Testis (tissue), 2 donors: ENCODE data around the gene SAP25.

Experiments
- POLR2A ChIP-seq: fragments of 450-650 bp; IDR thresholded peaks from one replicate; pipeline ENCODE4 v1.6.1; 2017; ENCODE audit warnings: antibody characterized with exemption, mild to moderate bottlenecking, moderate library complexity
- TF ChIP-seq, protein P1 (sequence below), 3 experiments: fragments of 450-650 bp in 2 of 3; fragments of 200-600 bp in 1 of 3; sonication (generic) in 1 of 3; IDR thresholded peaks; one replicate each; pipeline ENCODE4 v1.5.1; 2016 to 2019; ENCODE audit warnings: antibody characterized with exemption in 3 of 3, mild to moderate bottlenecking in 2 of 3, moderate library complexity in 1 of 3

- TF ChIP-seq, protein P1, sequence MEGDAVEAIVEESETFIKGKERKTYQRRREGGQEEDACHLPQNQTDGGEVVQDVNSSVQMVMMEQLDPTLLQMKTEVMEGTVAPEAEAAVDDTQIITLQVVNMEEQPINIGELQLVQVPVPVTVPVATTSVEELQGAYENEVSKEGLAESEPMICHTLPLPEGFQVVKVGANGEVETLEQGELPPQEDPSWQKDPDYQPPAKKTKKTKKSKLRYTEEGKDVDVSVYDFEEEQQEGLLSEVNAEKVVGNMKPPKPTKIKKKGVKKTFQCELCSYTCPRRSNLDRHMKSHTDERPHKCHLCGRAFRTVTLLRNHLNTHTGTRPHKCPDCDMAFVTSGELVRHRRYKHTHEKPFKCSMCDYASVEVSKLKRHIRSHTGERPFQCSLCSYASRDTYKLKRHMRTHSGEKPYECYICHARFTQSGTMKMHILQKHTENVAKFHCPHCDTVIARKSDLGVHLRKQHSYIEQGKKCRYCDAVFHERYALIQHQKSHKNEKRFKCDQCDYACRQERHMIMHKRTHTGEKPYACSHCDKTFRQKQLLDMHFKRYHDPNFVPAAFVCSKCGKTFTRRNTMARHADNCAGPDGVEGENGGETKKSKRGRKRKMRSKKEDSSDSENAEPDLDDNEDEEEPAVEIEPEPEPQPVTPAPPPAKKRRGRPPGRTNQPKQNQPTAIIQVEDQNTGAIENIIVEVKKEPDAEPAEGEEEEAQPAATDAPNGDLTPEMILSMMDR (IDR thresholded peaks at IDR 0.05) = no peak
- no peak for TF ChIP-seq POLR2A
Observed at GRCh38 chr7:100571829-100572116, 1.9 kb downstream of the SAP25 start.
